Testis (tissue), 3 donors: ENCODE data around the gene ZFYVE27. TPM values are rescaled to one million over a fixed set of nuclear protein-coding genes. Genes with fewer than 3 reads are reported as not detected.

ENCODE experiments used
- DNase-seq: peaks from one replicate; pipeline ENCODE4 v3.0.0-alpha.2; 2019
- H3K27ac ChIP-seq, 2 donors: fragments of 200-600 bp; sonication (generic); one replicate each; pipeline ENCODE4 v1.5.1; 2019
- H3K27me3 ChIP-seq: fragments of 200-600 bp; sonication (generic); one replicate; pipeline ENCODE4 v1.5.1; 2019
- H3K36me3 ChIP-seq: fragments of 200-600 bp; sonication (generic); one replicate; pipeline ENCODE4 v1.5.1; 2017; ENCODE audit warnings: low read depth; ENCODE audit errors: missing control alignments
- H3K4me1 ChIP-seq: fragments of 200-600 bp; sonication (generic); one replicate; pipeline ENCODE4 v1.5.1; 2019
- H3K4me3 ChIP-seq, 2 donors: fragments of 200-600 bp; sonication (generic); one replicate each; pipeline ENCODE4 v1.5.1; 2017 to 2019
- H3K9me3 ChIP-seq: fragments of 200-600 bp; sonication (generic); one replicate; pipeline ENCODE4 v1.5.1; 2017
- CTCF ChIP-seq, 3 experiments: fragments of 450-650 bp in 2 of 3; fragments of 200-600 bp in 1 of 3; sonication (generic) in 1 of 3; IDR thresholded peaks; one replicate each; pipeline ENCODE4 v1.5.1; 2016 to 2019; ENCODE audit warnings: antibody characterized with exemption in 3 of 3, mild to moderate bottlenecking in 2 of 3, moderate library complexity in 1 of 3
- POLR2A ChIP-seq: fragments of 450-650 bp; IDR thresholded peaks from one replicate; pipeline ENCODE4 v1.6.1; 2017; ENCODE audit warnings: antibody characterized with exemption, mild to moderate bottlenecking, moderate library complexity
- WGBS, 2 donors: methylation state at CpG; one replicate each; pipeline ENCODE4 v1.1.5; 2018; 5-methylcytosine and 5-hydroxymethylcytosine counted together
- intact Hi-C: fragments of 100-400 bp; cut with DNase I; formaldehyde crosslinking; loops from one replicate; pipeline ENCODE4 v1.15.1; 2023; ENCODE audit warnings: low total_unique reads
- polyA plus RNA-seq: library from polyadenylated mRNA; stranded (reverse); fragments of 350-450 nt; fragmentation: Illumina TruSeq; extraction: RNeasy Lipid Tissue Mini Kit (QIAGEN cat#74804); gene quantifications from one replicate; pipeline ENCODE4 v1.2.3, GENCODE V29; 2014; ENCODE audit warnings: low read depth, low replicate concordance; ENCODE audit not compliant: insufficient read depth
- total RNA-seq, 2 donors: library from RNA; depleted of rRNA; stranded (reverse); fragments of >200 nt; gene quantifications; one replicate each; pipeline ENCODE4 v1.2.3, GENCODE V29; 2016

Gene ZFYVE27
- total and polyA plus RNA-seq, 3 donors from 2014 or later = 38.4 to 66.4 (median 64.8) TPM

GRCh38 chr10:97770255-97770654 lies 33.3 kb downstream of the ZFYVE27 start:
- no peaks in the 10 kb centered on the region for H3K36me3 ChIP-seq
- TF ChIP-seq CTCF (IDR thresholded peaks at IDR 0.05) (no peak), POLR2A (no peak)
- no peaks in the 10 kb centered on the region for H3K9me3 ChIP-seq
- H3K4me1 ChIP-seq = peaks cover 5% of the 10 kb centered on the region
- DNase-seq = no peak
- 64 to 73% methylated on average over 5 of the region's 5 CpGs for WGBS, 2 donors
- no peaks in the 10 kb centered on the region for H3K27me3 ChIP-seq
- H3K27ac ChIP-seq = no peak overlapping the region
- H3K4me3 ChIP-seq = no peak overlapping the region
- intact Hi-C loops = no loop called here

GRCh38 chr10:97771055-97771891 lies 34.3 kb downstream of the ZFYVE27 start:
- WGBS, 2 donors = 1 to 3% methylated on average over 13 to 62 of the region's 90 CpGs
- peak; percentile 23 for DNase-seq
- Histone ChIP-seq H3K4me1 (peaks cover 5% of the 10 kb centered on the region), H3K4me3 (peak overlapping the region; percentile 24 to 30), H3K27me3 (no peaks in the 10 kb centered on the region), H3K9me3 (no peaks in the 10 kb centered on the region), H3K27ac (no peak overlapping the region), H3K36me3 (no peaks in the 10 kb centered on the region)
- intact Hi-C loops = no loop called here
- TF ChIP-seq CTCF (IDR thresholded peaks at IDR 0.05) (no peak), POLR2A (no peak)

- Histone ChIP-seq H3K36me3 (no peaks in the 10 kb centered on the region), H3K4me3 (peak within 1 kb of the TSS; percentile 24 to 30), H3K27me3 (no peaks in the 10 kb centered on the region), H3K4me1 (peaks cover 5% of the 10 kb centered on the region), H3K9me3 (no peaks in the 10 kb centered on the region), H3K27ac (no peak within 1 kb of the TSS)
- no peak for DNase-seq
- TF ChIP-seq POLR2A (no peak), CTCF (IDR thresholded peaks at IDR 0.05) (no peak)
- intact Hi-C loops = no loop called here
- WGBS, 2 donors = 11 to 13% methylated on average over 24 to 32 of the region's 44 CpGs
Observed at GRCh38 chr10:97771913-97772823, 35.2 kb downstream of the ZFYVE27 start, which contains the start of gene SFRP5. Gene SFRP5, minus strand, starts transcription at chr10:97771999. Its CDS starts 166 bp downstream, at chr10:97771833.

- no peaks in the 10 kb centered on the region for H3K9me3 ChIP-seq
- H3K4me3 ChIP-seq = no peak overlapping the region
- H3K27ac ChIP-seq = no peak overlapping the region
- H3K36me3 ChIP-seq = no peaks in the 10 kb centered on the region
- peaks cover 5% of the 10 kb centered on the region for H3K4me1 ChIP-seq
- no peaks in the 10 kb centered on the region for H3K27me3 ChIP-seq
- DNase-seq = no peak
- TF ChIP-seq CTCF (IDR thresholded peaks at IDR 0.05) = no peak
- TF ChIP-seq POLR2A = no peak
- WGBS, 2 donors = 75% methylated on average over 1 of the region's 1 CpG; no CpG with 5 or more reads in 1 of the 2 donors
- intact Hi-C loops = no loop called here
Observed at GRCh38 chr10:97773096-97773495, 36.2 kb downstream of the ZFYVE27 start.
